Astrocyte of the cerebellum (primary cell): ENCODE measurements around the gene CPS1.

ENCODE experiments used
- DNase-seq: peaks from one replicate; pipeline ENCODE4 v3.0.0-alpha.2; 2011; ENCODE audit warnings: low read depth
- H3K4me3 ChIP-seq: 2 replicates; pipeline ENCODE4 v1.5.1; 2011; ENCODE audit warnings: mild to moderate bottlenecking, low read depth, low read length, moderate library complexity
- CTCF ChIP-seq: IDR thresholded peaks from 2 replicates; pipeline ENCODE4 v1.5.1; 2012; ENCODE audit warnings: low read length, low read depth, moderate library complexity, mild to moderate bottlenecking; ENCODE audit errors: missing control alignments
- in situ Hi-C: cut with HindIII; loops from 2 replicates; pipeline ENCODE4 v1.10.0; 2017; ENCODE audit warnings: low sequenced_read_pairs

Gene CPS1

DNA sequence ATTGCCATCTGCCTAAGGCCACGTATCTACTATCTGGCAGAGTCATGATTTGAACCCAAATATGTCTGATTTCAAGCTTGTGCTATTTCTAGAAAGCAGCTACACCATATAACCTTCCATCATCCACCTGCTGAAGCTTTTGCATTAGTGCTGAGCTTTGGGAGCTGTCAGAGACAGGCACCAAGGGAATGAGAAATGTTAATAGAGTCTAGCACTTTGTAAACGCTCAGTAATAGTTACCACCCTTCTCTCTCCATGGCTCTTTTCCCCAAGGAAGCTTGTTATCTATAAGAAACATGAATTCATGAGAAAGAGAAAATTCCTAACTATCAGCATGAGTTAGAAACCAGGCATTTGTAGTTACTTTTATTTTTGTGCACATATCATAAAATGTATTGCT lies 151.5 kb downstream of the CPS1 start:
- H3K4me3 ChIP-seq: no peak overlapping the region
- in situ Hi-C loops: no loop called here
- no peak for DNase-seq
- no peak for TF ChIP-seq CTCF

DNA sequence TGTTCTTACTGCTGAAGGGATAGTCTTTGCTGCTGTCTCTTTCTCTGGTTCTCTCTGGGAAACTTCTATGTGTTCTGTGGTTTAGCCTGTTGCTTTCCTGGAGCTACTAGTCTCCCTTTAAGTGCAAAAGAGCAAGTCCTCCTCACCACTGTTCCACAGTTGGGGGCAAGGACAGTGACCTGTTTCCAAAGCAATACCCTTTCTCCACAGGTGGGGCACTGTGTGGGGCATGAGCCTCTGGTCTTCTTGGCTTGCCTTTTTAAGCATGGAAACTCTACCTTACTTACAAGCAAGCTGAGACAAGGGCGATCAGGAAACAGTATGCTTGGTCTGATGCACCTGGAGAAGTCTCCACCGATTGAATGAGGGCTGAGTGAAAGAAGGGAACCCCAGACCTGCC lies 156.7 kb downstream of the CPS1 start:
- H3K4me3 ChIP-seq: no peak overlapping the region
- in situ Hi-C loops: no loop called here
- no peak for TF ChIP-seq CTCF

DNA sequence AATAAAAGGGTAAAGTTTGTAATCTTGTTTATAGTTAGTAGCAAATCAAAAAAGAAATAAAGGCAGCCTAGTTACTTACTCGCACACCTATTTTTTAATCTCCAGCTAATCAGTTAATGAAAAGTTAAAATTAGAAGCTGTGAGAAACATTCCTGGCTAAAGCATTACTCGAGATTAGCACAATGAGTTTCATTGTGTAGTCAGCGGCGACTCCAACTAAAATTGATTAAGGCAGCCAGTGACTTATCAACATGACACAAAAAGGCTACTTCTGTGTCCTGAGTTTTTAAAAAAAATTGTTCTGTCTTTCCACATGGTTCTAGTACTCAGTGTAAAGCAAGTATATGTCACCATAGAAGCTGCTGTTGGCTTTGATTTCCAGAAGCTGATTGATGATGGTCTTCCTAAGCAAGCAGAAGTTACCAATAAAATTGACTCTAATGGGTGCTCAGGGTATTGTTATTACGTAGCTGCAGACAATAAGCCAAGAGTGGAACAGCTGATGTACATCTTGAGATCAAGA lies 159.2 kb downstream of the CPS1 start:
- in situ Hi-C loops: no loop called here
- no peak overlapping the region for H3K4me3 ChIP-seq
- no peak for TF ChIP-seq CTCF
- no peak for DNase-seq

More for the DNA sequence above, 156.7 kb downstream of the CPS1 start:
- no peak for DNase-seq

- TF ChIP-seq CTCF: no peak
- no peak for DNase-seq
- H3K4me3 ChIP-seq: no peak overlapping the region
- in situ Hi-C loops: no loop called here
Measured at GRCh38 chr2:210718503-210718902, 162.1 kb downstream of the CPS1 start.

GRCh38 chr2:210722092-210722491 lies 165.7 kb downstream of the CPS1 start:
- no peak for TF ChIP-seq CTCF
- H3K4me3 ChIP-seq: no peak overlapping the region
- DNase-seq: no peak
- in situ Hi-C loops: no loop called here

DNA sequence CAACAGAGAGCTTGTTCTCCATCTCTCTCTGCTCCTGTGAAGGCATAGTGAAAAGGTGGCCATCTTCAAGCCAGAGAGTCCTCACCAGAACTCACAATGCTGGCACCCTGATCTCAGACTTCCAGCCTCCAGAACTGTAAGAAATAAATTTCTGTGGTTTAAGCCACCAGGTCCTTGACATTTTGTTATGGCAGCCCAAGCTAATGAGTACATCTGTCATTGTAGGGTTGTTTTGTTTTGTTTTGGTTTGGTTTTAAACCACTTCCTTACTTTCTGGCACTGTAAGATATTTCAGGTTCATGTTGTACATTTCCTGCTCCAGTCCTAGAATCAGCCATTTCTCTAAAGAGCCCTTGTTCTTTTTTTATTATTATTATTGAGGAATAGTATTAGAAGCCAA lies 171.2 kb downstream of the CPS1 start:
- no peak for DNase-seq
- no peak for TF ChIP-seq CTCF
- H3K4me3 ChIP-seq: no peak overlapping the region
- in situ Hi-C loops: no loop called here
